A549 (cell line): ENCODE data around the gene HOXC10.

Experiments
- BHLHE40 ChIP-seq: IDR thresholded peaks from 2 replicates; pipeline ENCODE4 v1.6.1; 2012; ENCODE audit warnings: low read depth, low read length, inconsistent platforms
- CHD4 ChIP-seq: fragments of 200-600 bp; sonication (generic); IDR thresholded peaks from 2 replicates; pipeline ENCODE4 v1.6.1; 2016; ENCODE audit warnings: antibody characterized with exemption, mild to moderate bottlenecking, borderline replicate concordance
- CTCF ChIP-seq: fragments of >200 bp; sonication (Bioruptor Twin); formaldehyde crosslinking; IDR thresholded peaks from 3 replicates; pipeline ENCODE4 v1.5.1; 2016
- FOSL2 ChIP-seq, 2 experiments: fragments of 450-650 bp in 1 of 2; fragments of >200 bp in 1 of 2; sonication (Bioruptor Twin) in 1 of 2; formaldehyde crosslinking; IDR thresholded peaks; 2 replicates each; pipeline versions ENCODE4 v1.5.0 to v1.6.1; 2016 to 2020; ENCODE audit warnings: mild to moderate bottlenecking in 1 of 2, moderate library complexity in 1 of 2
- KDM1A ChIP-seq: fragments of 200-600 bp; sonication (generic); IDR thresholded peaks from 2 replicates; pipeline ENCODE4 v1.6.1; 2016; ENCODE audit warnings: low read depth, mild to moderate bottlenecking
- MAFK ChIP-seq: fragments of 450-650 bp; IDR thresholded peaks from 2 replicates; pipeline ENCODE4 v1.6.1; 2014; ENCODE audit not compliant: partially characterized antibody
- MYC ChIP-seq: IDR thresholded peaks from 2 replicates; pipeline ENCODE4 v1.6.1; 2012; ENCODE audit warnings: mild to moderate bottlenecking, inconsistent platforms, low read length, improper control_type of control experiment, borderline replicate concordance
- PHF8 ChIP-seq: fragments of 200-600 bp; sonication (generic); IDR thresholded peaks from 2 replicates; pipeline ENCODE4 v1.6.1; 2016; ENCODE audit warnings: low read depth, mild to moderate bottlenecking, antibody characterized with exemption, moderate library complexity, borderline replicate concordance
- POLR2A ChIP-seq: IDR thresholded peaks from 2 replicates; pipeline ENCODE4 v1.6.1; 2012; ENCODE audit warnings: mild to moderate bottlenecking, low read length
- RAD21 ChIP-seq, 2 experiments: fragments of >200 bp in 1 of 2; sonication (Bioruptor Twin) in 1 of 2; formaldehyde crosslinking in 1 of 2; IDR thresholded peaks in 1 of 2; conservative IDR thresholded peaks in 1 of 2; 2 replicates in 1 of 2; 3 replicates in 1 of 2; pipeline ENCODE4 v1.6.1; 2012 to 2018; ENCODE audit warnings: inconsistent platforms in 1 of 2
- SREBF2 ChIP-seq: fragments of 450-650 bp; IDR thresholded peaks from 2 replicates; pipeline ENCODE4 v1.6.1; 2014; ENCODE audit warnings: mild to moderate bottlenecking, moderate library complexity

- no peak for TF ChIP-seq CTCF
- TF ChIP-seq POLR2A = no peak
- no peak for TF ChIP-seq MYC
- no peak for TF ChIP-seq SREBF2
- TF ChIP-seq MAFK = no peak
- no peak for TF ChIP-seq CHD4
- no peak for TF ChIP-seq PHF8
- TF ChIP-seq KDM1A = no peak
- no peak for TF ChIP-seq RAD21 (conservative IDR thresholded peaks at IDR 0.05 in 1 of 2, IDR thresholded peaks at IDR 0.05 in 1 of 2)
- no peak for TF ChIP-seq BHLHE40
- TF ChIP-seq FOSL2 (IDR thresholded peaks at IDR 0.05) = no peak
- no peak for TF ChIP-seq FOSL2 (CRISPR knock-in tag; IDR thresholded peaks at IDR 0.05)
These were observed 20.0 kb downstream of the HOXC10 start for GRCh38 chr12:54004841-54005530.
